Measurements from ENCODE around the gene CCDC73.

- no peak for TF ChIP-seq POLR2A (IDR thresholded peaks at IDR 0.05)
- no peak for TF ChIP-seq CTCF (IDR thresholded peaks at IDR 0.05)
These were observed 212.9 kb downstream of the CCDC73 start for GRCh38 chr11:32581556-32581955.

All from uterus (tissue), 2 donors.